Trophoblast cell (in vitro differentiated cells and primary cell): ENCODE data around the gene OPCML.

Experiments
- DNase-seq, 2 donors: peaks; one replicate each; pipeline ENCODE4 v3.0.0-alpha.2; 2016
- H2AFZ ChIP-seq: 2 replicates; pipeline ENCODE4 v1.6.1; 2013; ENCODE audit warnings: low read length, moderate library complexity, mild to moderate bottlenecking; ENCODE audit not compliant: insufficient read depth, poor library complexity
- H2AK5ac ChIP-seq: 2 replicates; pipeline ENCODE4 v1.6.1; 2013; ENCODE audit warnings: mild to moderate bottlenecking, low read length
- H2BK120ac ChIP-seq: 2 replicates; pipeline ENCODE4 v1.6.1; 2013; ENCODE audit warnings: low read length, mild to moderate bottlenecking, moderate library complexity; ENCODE audit not compliant: insufficient read depth, poor library complexity
- H2BK12ac ChIP-seq: 2 replicates; pipeline ENCODE4 v1.6.1; 2013; ENCODE audit warnings: mild to moderate bottlenecking, low read length, moderate library complexity
- H2BK5ac ChIP-seq: 2 replicates; pipeline ENCODE4 v1.6.1; 2013; ENCODE audit warnings: low read length, low read depth, moderate library complexity, mild to moderate bottlenecking; ENCODE audit not compliant: poor library complexity
- H3K14ac ChIP-seq: 2 replicates; pipeline ENCODE4 v1.6.1; 2013; ENCODE audit warnings: mild to moderate bottlenecking, low read length
- H3K18ac ChIP-seq: 2 replicates; pipeline ENCODE4 v1.6.1; 2013; ENCODE audit warnings: mild to moderate bottlenecking, low read length
- H3K23ac ChIP-seq: 2 replicates; pipeline ENCODE4 v1.6.1; 2013; ENCODE audit warnings: low read length
- H3K27ac ChIP-seq: 2 replicates; pipeline ENCODE4 v1.5.1; 2013; ENCODE audit warnings: low read depth, mild to moderate bottlenecking, inconsistent platforms, low read length, moderate library complexity
- H3K27me3 ChIP-seq: 2 replicates; pipeline ENCODE4 v1.6.1; 2013; ENCODE audit warnings: inconsistent platforms, mild to moderate bottlenecking, low read length, moderate library complexity; ENCODE audit not compliant: insufficient read depth
- H3K36me3 ChIP-seq, 2 experiments: 1 replicate in 1 of 2; 2 replicates in 1 of 2; pipeline ENCODE4 v1.6.1; 2013; ENCODE audit warnings: low read length in 2 of 2, mild to moderate bottlenecking in 2 of 2, moderate library complexity in 1 of 2; ENCODE audit not compliant: insufficient read depth in 2 of 2, control insufficient read depth in 1 of 2
- H3K4ac ChIP-seq: 2 replicates; pipeline ENCODE4 v1.6.1; 2013; ENCODE audit warnings: low read depth, mild to moderate bottlenecking, low read length, moderate library complexity
- H3K4me1 ChIP-seq, 2 experiments: 1 replicate in 1 of 2; 2 replicates in 1 of 2; pipeline ENCODE4 v1.6.1; 2013; ENCODE audit warnings: low read length in 2 of 2, mild to moderate bottlenecking in 2 of 2, moderate library complexity in 1 of 2; ENCODE audit not compliant: insufficient read depth in 2 of 2, control insufficient read depth in 1 of 2
- H3K4me2 ChIP-seq: 2 replicates; pipeline ENCODE4 v1.6.1; 2013; ENCODE audit warnings: inconsistent platforms, mild to moderate bottlenecking, low read length, moderate library complexity
- H3K4me3 ChIP-seq: 2 replicates; pipeline ENCODE4 v1.5.1; 2013; ENCODE audit warnings: mild to moderate bottlenecking, low read depth, low read length, inconsistent platforms
- H3K79me1 ChIP-seq: one replicate; pipeline ENCODE4 v1.6.1; 2013; ENCODE audit warnings: low read length
- H3K79me2 ChIP-seq: 2 replicates; pipeline ENCODE4 v1.6.1; 2013; ENCODE audit warnings: low read length, mild to moderate bottlenecking; ENCODE audit not compliant: control insufficient read depth, insufficient read depth, poor library complexity
- H3K9ac ChIP-seq: 2 replicates; pipeline ENCODE4 v1.6.1; 2013; ENCODE audit warnings: mild to moderate bottlenecking, low read length
- H3K9me3 ChIP-seq: 2 replicates; pipeline ENCODE4 v1.6.1; 2013; ENCODE audit warnings: low read depth, mild to moderate bottlenecking, control low read depth, inconsistent platforms, low read length; ENCODE audit not compliant: insufficient read depth
- H4K12ac ChIP-seq: 2 replicates; pipeline ENCODE4 v1.6.1; 2013; ENCODE audit warnings: low read depth, mild to moderate bottlenecking, low read length, moderate library complexity
- H4K8ac ChIP-seq: 2 replicates; pipeline ENCODE4 v1.6.1; 2013; ENCODE audit warnings: low read depth, mild to moderate bottlenecking, low read length, moderate library complexity
- H4K91ac ChIP-seq: one replicate; pipeline ENCODE4 v1.6.1; 2013; ENCODE audit warnings: low read depth, mild to moderate bottlenecking, low read length, moderate library complexity
- WGBS: extraction: QIAGEN DNeasy Blood & Tissue Kit; methylation state at CpG from one replicate; pipeline ENCODE4 v1.1.7; 2013; ENCODE audit warnings: missing lambda C conversion rate; ENCODE audit not compliant: insufficient read length, insufficient coverage; ENCODE audit errors: extremely low coverage; 5-methylcytosine and 5-hydroxymethylcytosine counted together

Gene OPCML

GRCh38 chr11:133015457-133015856 lies 516.8 kb downstream of the OPCML start:
- Histone ChIP-seq H3K4me3 (no peak overlapping the region), H3K9ac (no peak overlapping the region), H4K12ac (no peak overlapping the region), H2AK5ac (no peak overlapping the region), H2BK120ac (no peak overlapping the region), H3K27me3 (no peaks in the 10 kb centered on the region), H3K27ac (no peak overlapping the region), H3K36me3 (no peaks in the 10 kb centered on the region), H2BK5ac (no peak overlapping the region), H2AFZ (no peak overlapping the region), H4K91ac (no peak overlapping the region), H3K4me2 (no peak overlapping the region), H3K4ac (no peak overlapping the region), H3K23ac (no peak overlapping the region), H3K4me1 (peaks cover 0 to 7% of the 10 kb centered on the region in 2 experiments), H3K79me1 (no peaks in the 10 kb centered on the region), H3K9me3 (no peaks in the 10 kb centered on the region), H3K79me2 (no peaks in the 10 kb centered on the region), H3K14ac (no peak overlapping the region), H3K18ac (no peak overlapping the region), H4K8ac (no peak overlapping the region), H2BK12ac (no peak overlapping the region)
- no CpG with 5 or more reads among the region's 1 CpG for WGBS
- DNase-seq: no peak

GRCh38 chr11:133014337-133014736 lies 518.0 kb downstream of the OPCML start:
- Histone ChIP-seq H3K9ac (no peak overlapping the region), H3K27ac (no peak overlapping the region), H3K79me1 (no peaks in the 10 kb centered on the region), H2AK5ac (no peak overlapping the region), H4K12ac (no peak overlapping the region), H3K79me2 (no peaks in the 10 kb centered on the region), H2BK5ac (no peak overlapping the region), H2BK12ac (no peak overlapping the region), H3K9me3 (no peaks in the 10 kb centered on the region), H3K36me3 (no peaks in the 10 kb centered on the region), H3K4me2 (no peak overlapping the region), H3K4me3 (no peak overlapping the region), H3K18ac (no peak overlapping the region), H3K23ac (no peak overlapping the region), H2BK120ac (no peak overlapping the region), H2AFZ (no peak overlapping the region), H3K27me3 (no peaks in the 10 kb centered on the region), H4K8ac (no peak overlapping the region), H3K14ac (no peak overlapping the region), H3K4ac (no peak overlapping the region), H3K4me1 (peaks cover 0 to 7% of the 10 kb centered on the region in 2 experiments), H4K91ac (no peak overlapping the region)
- no CpG with 5 or more reads among the region's 5 CpGs for WGBS
- no peak for DNase-seq

- Histone ChIP-seq H2AK5ac (no peak overlapping the region), H3K4me2 (no peak overlapping the region), H3K4ac (no peak overlapping the region), H3K27ac (no peak overlapping the region), H4K12ac (no peak overlapping the region), H3K4me1 (no peaks in the 10 kb centered on the region), H2BK120ac (no peak overlapping the region), H3K79me2 (no peaks in the 10 kb centered on the region), H3K27me3 (no peaks in the 10 kb centered on the region), H4K8ac (no peak overlapping the region), H3K36me3 (no peaks in the 10 kb centered on the region), H4K91ac (no peak overlapping the region), H3K9me3 (no peaks in the 10 kb centered on the region), H3K14ac (no peak overlapping the region), H3K79me1 (no peaks in the 10 kb centered on the region), H2BK5ac (no peak overlapping the region), H2BK12ac (no peak overlapping the region), H3K23ac (no peak overlapping the region), H2AFZ (no peak overlapping the region), H3K4me3 (no peak overlapping the region), H3K18ac (no peak overlapping the region), H3K9ac (no peak overlapping the region)
- no peak for DNase-seq
- WGBS: no CpG with 5 or more reads among the region's 4 CpGs
Measured at GRCh38 chr11:133012803-133013202, 519.5 kb downstream of the OPCML start.

GRCh38 chr11:133011604-133012003 lies 520.7 kb downstream of the OPCML start:
- H2BK12ac ChIP-seq: no peak overlapping the region
- H3K4me3 ChIP-seq: no peak overlapping the region
- H4K8ac ChIP-seq: no peak overlapping the region
- H3K9ac ChIP-seq: no peak overlapping the region
- no peak overlapping the region for H3K14ac ChIP-seq
- DNase-seq: no peak
- H3K27ac ChIP-seq: no peak overlapping the region
- H3K9me3 ChIP-seq: peaks cover under 1% of the 10 kb centered on the region
- no peak overlapping the region for H3K4ac ChIP-seq
- no peaks in the 10 kb centered on the region for H3K79me2 ChIP-seq
- no peak overlapping the region for H3K23ac ChIP-seq
- no peak overlapping the region for H4K12ac ChIP-seq
- H2BK120ac ChIP-seq: no peak overlapping the region
- H3K36me3 ChIP-seq: no peaks in the 10 kb centered on the region
- no peak overlapping the region for H2AFZ ChIP-seq
- H2BK5ac ChIP-seq: no peak overlapping the region
- H3K27me3 ChIP-seq: no peaks in the 10 kb centered on the region
- no peaks in the 10 kb centered on the region for H3K79me1 ChIP-seq
- no CpG with 5 or more reads among the region's 2 CpGs for WGBS
- no peaks in the 10 kb centered on the region for H3K4me1 ChIP-seq
- H4K91ac ChIP-seq: no peak overlapping the region
- no peak overlapping the region for H2AK5ac ChIP-seq
- H3K4me2 ChIP-seq: no peak overlapping the region
- H3K18ac ChIP-seq: no peak overlapping the region
